ENCODE results near the gene DHX8.

DNA sequence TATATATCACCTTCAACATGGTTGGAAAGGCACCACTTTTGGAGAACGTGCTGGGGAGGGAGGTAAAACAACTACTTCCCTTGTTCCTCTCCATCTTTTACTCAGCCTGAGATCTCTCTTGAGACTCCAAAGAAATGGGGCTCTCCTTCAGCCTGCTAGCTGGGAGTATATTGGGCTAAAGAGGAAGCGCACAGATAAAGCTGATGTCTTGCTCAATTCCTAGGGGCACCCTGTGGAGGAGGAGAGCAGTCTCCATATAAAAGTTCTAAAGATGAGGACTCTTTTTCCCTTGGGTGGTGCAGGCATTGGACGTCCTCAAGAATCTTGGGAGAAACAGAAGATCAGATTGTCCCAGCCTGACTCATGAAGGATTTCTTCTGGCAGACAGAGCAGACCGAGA lies 67.0 kb downstream of the DHX8 start:
- TF ChIP-seq, protein P1, sequence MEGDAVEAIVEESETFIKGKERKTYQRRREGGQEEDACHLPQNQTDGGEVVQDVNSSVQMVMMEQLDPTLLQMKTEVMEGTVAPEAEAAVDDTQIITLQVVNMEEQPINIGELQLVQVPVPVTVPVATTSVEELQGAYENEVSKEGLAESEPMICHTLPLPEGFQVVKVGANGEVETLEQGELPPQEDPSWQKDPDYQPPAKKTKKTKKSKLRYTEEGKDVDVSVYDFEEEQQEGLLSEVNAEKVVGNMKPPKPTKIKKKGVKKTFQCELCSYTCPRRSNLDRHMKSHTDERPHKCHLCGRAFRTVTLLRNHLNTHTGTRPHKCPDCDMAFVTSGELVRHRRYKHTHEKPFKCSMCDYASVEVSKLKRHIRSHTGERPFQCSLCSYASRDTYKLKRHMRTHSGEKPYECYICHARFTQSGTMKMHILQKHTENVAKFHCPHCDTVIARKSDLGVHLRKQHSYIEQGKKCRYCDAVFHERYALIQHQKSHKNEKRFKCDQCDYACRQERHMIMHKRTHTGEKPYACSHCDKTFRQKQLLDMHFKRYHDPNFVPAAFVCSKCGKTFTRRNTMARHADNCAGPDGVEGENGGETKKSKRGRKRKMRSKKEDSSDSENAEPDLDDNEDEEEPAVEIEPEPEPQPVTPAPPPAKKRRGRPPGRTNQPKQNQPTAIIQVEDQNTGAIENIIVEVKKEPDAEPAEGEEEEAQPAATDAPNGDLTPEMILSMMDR (optimal IDR thresholded peaks at IDR 0.05 in 1 of 3, IDR thresholded peaks at IDR 0.05 in 1 of 3, conservative IDR thresholded peaks at IDR 0.05 in 1 of 3; ENCODE audit: extremely low read depth in 1 of 3, insufficient read depth in 2 of 3, low read length in 3 of 3) = no peak
- TF ChIP-seq EZH2 (IDR thresholded peaks at IDR 0.05; ENCODE audit: low read length) = no peak
